HG02623 (cell line): ENCODE data around the gene KPNB1.
A peak's percentile ranks its signal among the peaks of the same experiment; 100 is the strongest.

ENCODE experiments used
- ATAC-seq: cut with Tn5 transposase; IDR thresholded peaks from one replicate; pipeline ENCODE4 v1.9.1; 2021; ENCODE audit warnings: moderate library complexity; ENCODE audit not compliant: unreplicated experiment

Gene KPNB1

DNA sequence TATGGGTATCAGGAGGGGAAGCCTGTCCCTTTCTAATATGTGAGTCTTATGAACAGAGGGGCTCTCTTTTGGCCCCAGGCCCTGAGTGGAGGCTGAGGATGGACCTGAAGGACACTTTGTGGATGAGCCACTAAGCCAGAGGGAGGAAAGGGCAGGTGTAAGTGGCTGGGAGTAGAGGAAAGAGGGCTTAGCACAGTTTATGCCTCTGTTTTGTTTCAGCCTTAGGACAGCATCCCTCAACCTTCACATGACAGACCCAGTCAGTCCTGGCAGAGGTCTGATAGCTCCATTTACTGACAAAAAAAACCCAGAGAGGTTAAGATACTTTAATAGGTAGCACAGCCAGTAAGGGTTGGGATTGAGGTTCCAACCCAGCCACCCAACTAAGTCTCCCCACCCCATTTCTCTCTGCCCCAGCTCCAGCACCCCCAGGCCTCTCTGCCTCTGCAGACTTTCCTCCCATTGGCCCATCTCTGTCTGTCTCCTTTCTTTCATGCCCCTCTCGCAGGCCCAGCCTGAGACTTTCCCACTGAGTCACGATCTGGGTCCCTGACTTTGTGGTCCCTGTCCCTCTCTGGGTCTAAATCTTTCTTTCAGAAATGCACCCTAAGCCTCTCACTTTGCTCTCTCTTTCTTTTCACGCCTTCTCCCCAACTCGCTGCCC is 78.6 kb downstream of the KPNB1 start:
- no peak for ATAC-seq

- ATAC-seq, result no peak
These were observed 79.8 kb downstream of the KPNB1 start for GRCh38 chr17:47729476-47729875.

GRCh38 chr17:47730681-47731080 is 81.0 kb downstream of the KPNB1 start:
- ATAC-seq, result no peak

DNA sequence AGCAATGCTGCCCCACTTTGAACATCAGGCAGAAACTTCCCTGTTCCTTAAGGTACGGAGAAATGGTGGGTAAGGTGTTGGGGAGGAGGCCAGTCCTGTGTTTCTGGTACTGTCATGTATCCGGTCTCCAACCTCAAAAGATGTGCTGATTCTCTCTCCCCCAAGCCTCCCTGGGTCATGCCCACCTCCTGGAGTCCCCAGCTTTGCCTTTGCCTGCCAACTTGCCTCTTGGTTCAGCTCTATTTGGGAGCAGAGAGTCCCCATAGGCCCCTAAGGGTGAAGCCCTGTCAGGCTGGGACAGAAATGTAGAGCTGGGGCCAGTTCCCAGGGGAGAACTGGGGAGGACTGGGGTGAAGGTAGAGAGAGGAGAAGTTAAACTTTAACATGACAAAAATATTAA is 81.7 kb downstream of the KPNB1 start:
- ATAC-seq, result no peak

GRCh38 chr17:47732399-47733046 is 82.8 kb downstream of the KPNB1 start:
- ATAC-seq, result no peak

DNA sequence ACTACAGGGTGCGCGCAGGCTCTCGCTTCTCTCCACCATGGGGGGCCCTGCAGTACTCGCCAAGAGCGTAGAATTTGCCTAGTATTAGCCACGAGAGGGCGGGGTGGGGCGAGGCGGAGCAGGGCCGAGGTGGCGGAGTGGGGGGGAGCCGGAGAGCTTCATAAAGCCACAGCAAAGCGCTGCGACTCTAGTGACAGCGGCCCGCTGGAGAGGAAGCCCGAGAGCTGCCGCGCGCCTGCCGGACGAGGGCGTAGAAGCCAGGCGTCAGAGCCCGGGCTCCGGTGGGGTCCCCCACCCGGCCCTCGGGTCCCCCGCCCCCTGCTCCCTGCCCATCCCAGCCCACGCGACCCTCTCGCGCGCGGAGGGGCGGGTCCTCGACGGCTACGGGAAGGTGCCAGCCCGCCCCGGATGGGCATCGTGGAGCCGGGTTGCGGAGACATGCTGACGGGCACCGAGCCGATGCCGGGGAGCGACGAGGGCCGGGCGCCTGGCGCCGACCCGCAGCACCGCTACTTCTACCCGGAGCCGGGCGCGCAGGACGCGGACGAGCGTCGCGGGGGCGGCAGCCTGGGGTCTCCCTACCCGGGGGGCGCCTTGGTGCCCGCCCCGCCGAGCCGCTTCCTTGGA is 83.4 kb downstream of the KPNB1 start, which contains the start of gene TBX21:
Gene TBX21, plus strand, starts transcription at position 190 of the 627 bp plus-strand sequence. Its CDS starts 219 bp downstream, at position 409.
- ATAC-seq, result peak; percentile 57

DNA sequence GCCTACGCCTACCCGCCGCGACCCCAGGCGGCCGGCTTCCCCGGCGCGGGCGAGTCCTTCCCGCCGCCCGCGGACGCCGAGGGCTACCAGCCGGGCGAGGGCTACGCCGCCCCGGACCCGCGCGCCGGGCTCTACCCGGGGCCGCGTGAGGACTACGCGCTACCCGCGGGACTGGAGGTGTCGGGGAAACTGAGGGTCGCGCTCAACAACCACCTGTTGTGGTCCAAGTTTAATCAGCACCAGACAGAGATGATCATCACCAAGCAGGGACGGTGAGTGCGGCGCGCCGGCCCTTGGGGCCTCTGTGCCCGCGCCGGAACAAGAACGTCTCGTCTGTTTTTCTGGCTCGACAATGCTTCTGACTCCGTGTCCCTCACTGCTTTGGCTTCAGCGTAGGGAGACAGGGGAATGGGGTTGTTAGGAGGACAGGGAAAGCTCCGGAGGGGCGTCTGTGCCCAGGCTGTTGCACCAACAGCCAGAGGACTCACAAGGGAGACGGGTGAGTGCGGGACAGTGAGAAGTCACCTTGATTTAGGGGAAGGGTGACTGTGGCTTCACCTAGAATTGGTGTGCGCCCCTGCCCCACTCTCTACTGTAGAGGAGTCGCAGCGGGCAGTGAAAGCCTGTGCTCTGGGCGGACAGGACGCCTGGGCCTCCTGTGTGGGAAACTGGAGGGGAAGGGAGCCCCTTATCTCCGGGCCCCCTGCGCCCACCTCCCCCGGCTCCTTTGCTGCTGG is 84.1 kb downstream of the KPNB1 start:
- peak; percentile 8 for ATAC-seq

- ATAC-seq, result no peak
These were observed 85.4 kb downstream of the KPNB1 start for GRCh38 chr17:47735139-47735464.
